Stimulated activated CD8-positive, alpha-beta memory T cell treated with anti-CD3 and anti-CD28 coated beads, Interleukin-15, amount 100 ng/mL, for 48 hours (primary cell): Measurements from ENCODE around the gene ATP1B3.
"Not testable (repeated sequence)": the region's sequence is repeated elsewhere in the genome, so short reads cannot be mapped to it uniquely, and the experiment has no call there.

Source experiments
- DNase-seq, 2 donors: peaks; one replicate each; pipeline ENCODE4 v3.0.0-alpha.2; 2020; ENCODE audit warnings: low read depth in 2 of 2

The ATP1B3 gene

DNA sequence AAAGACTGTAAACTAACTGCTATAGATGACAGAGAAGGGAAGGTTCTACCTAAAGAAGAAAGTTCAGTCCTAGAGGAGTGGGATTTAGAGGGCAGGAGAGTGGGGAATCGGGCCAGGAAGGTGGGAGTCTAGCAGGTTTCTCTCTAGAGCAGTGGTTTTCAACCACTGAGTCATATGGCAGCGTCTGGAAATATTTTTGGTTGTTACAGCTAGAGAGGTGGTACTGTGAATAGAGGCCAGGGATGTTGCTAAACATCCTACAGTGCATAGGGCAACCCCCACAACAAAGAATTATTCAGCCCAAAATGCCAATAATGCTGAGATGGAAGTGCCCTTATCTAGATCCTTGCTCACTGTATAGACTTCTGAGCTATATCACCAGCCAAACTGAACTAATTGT is 28.7 kb downstream of the ATP1B3 start:
- no peak for DNase-seq

DNA sequence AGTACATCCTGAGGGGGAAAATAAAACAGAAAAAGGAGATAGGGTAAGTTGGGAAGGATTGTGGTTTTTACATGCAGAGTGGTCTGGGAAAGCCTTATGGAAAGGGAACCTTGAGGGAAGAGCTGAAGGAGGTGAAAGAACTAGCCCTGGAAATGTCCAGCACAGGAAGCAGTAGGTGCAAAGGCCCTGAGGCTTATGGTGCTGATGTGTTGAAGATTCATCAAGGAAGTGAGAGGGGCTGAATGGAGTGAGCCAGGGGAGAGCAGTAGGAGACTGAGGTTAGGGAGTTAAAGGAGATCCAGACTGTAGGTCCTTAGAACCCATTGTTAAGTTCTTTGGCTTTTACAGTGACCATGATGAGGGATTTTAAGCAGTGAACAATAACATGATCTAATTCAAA is 33.0 kb downstream of the ATP1B3 start:
- no peak for DNase-seq

DNA sequence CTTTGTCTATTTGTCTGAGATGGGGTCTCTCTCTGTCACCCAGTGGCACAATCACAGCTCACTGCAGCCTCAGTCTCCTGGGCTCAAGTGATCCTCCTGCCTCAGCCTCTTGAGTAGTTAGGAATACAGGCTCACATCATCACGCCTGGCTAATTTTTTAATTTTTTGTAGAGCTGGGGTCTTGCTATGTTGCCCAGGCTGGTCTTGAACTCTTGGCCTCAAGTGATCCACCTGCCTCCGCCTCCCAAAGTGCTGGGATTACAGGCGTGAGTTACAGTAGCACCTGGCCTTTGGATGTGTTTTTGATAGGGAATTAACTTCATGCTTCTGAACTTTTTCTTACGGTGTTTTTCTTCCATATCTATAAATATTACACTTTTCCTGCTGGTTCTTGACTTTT is 33.5 kb downstream of the ATP1B3 start:
- DNase-seq: not testable (repeated sequence)

GRCh38 chr3:141913150-141913811 is 36.8 kb downstream of the ATP1B3 start:
- no peak for DNase-seq

DNA sequence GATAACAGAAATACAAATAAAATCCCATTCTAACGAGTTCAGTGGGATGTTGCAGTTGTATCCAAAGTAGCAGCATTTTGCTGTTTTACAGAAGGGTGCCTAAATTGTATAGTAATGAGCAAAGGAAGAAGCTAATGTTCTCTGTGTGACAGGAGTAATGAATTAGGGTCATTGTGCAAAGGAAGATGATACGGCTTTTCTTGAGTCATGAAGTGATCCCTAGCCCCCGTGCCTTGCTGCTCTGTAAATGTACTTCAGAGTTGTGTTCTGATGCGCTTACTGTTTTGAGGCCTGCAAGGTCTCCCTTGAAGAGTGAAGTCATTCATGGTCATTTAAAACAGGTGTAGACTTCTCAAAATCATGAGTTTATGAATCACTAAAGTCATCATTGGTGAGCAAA is 37.9 kb downstream of the ATP1B3 start:
- DNase-seq: no peak

DNA sequence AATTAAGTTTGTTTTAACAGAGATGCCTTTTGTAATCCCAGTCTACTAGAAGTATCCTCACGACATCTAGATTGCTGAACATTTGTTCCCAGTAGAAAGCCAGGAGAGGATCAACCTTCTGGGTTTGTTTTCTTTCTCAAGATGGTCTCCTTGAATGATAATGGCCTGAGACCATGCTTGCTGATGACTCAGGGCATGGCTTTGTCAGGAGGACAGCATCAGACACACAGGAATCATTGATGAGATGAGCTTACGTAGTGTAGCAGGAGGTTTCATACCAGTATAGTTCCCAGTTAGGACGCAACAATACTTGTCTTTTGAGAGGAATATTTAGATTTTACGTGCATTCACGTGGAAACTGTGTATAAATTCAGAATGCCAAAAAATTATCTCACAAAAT is 38.6 kb downstream of the ATP1B3 start:
- DNase-seq: no peak

- no peak for DNase-seq
Measured at GRCh38 chr3:141915766-141916165, 39.3 kb downstream of the ATP1B3 start.

GRCh38 chr3:141920701-141921100 is 44.3 kb downstream of the ATP1B3 start:
- no peak for DNase-seq

- no peak for DNase-seq
Measured at GRCh38 chr3:141921316-141921715, 44.9 kb downstream of the ATP1B3 start.

DNA sequence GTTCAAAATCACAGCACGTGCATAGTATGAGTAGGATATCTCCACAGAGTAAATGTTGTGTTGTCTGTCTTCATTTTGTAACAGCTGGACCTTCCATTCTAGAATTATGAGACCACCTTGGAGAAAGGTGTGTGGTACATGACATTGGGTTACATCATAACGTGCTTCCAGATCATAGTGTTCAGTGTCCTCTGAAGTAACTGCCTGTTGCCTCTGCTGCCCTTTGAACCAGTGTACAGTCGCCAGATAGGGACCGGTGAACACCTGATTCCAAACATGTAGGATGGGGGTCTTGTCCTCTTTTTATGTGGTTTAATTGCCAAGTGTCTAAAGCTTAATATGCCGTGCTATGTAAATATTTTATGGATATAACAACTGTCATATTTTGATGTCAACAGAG is 49.2 kb downstream of the ATP1B3 start:
- not testable (repeated sequence) for DNase-seq

DNA sequence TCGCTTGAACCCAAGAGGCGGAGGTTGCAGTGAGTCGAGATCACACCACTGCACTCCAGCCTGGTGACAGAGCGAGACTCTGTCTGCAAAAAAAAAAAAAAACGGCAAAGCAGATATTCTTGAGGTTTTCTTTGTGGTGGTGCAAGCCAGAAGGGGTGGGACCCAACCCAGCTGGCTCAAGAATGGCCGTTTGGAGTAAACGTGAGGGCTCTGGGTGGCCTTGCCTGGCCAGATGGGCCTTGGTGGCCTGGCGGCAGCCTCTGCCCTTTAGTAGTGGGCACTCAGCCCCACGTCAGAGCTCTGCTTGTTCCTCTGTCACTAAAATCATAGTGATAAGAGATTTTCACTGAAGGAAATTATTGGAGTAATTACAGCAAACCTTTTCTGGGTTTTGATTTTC is 50.5 kb downstream of the ATP1B3 start:
- no peak for DNase-seq

GRCh38 chr3:141928631-141929270 is 52.3 kb downstream of the ATP1B3 start:
- DNase-seq: no peak

GRCh38 chr3:141929341-141929995 is 53.0 kb downstream of the ATP1B3 start:
- DNase-seq: no peak

DNA sequence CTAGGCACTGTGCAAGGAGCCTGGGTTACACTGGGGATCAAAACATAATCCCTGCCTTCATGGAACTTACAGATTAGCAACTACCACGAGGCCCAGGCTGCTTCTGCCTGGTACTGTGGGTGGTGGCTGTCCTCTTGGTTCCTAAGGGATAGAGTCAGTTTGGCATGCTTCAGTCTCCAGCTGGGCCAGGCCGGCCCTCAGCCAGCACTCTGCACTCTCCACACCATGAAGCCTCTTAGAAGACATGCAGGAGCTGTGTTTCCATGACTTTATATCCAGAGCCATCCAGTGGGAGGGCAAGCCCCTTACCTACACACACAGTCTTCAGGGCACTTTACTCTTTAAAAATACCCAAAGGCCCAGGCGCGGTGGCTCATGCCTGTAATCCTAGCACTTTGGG is 54.4 kb downstream of the ATP1B3 start:
- DNase-seq: no peak

GRCh38 chr3:141933421-141934300 is 57.2 kb downstream of the ATP1B3 start:
- no peak for DNase-seq

DNA sequence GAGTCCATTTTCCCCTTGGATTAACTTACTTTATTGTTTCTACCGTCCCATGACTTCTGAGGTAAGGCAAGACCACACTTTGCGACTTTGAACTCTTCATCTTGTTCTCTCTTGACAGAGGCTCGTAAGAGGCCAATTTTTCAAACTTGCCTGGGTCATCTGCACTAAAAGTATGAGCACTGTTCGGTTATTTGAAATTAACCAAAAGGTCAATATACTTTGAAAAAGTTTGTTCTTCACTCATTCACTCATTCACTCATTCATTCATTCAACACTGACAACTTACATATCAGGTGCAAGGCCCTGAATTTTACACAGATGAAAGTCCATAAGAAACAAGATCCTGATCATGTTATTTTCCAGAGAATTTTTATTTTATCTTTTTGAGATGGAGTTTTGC is 57.9 kb downstream of the ATP1B3 start:
- no peak for DNase-seq

DNA sequence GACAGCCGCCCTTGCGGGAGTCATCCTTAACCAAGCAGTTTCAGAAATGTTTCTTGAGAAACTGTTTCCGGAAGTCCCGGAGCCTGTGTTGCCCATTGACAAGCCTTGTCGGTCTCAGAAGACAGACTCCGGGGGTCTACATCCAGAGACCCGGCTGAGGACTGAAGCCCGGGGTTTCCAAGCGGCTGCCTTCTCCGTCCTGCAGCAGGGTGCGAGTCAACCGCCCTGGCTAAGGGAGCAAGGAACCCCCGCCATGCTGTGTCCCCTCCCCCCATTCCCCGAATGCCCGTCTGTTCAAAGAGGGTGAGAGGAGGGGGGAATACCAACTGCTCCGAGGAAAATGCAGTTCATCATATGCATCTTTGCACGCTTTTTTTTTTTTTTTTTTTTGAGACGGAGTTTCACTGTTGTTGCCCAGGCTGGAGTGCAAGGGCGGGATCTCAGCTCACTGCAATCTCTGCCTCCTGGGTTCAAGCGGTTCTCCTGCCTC is 61.6 kb downstream of the ATP1B3 start:
- no peak for DNase-seq

GRCh38 chr3:141939759-141940158 is 63.3 kb downstream of the ATP1B3 start:
- DNase-seq: no peak

DNA sequence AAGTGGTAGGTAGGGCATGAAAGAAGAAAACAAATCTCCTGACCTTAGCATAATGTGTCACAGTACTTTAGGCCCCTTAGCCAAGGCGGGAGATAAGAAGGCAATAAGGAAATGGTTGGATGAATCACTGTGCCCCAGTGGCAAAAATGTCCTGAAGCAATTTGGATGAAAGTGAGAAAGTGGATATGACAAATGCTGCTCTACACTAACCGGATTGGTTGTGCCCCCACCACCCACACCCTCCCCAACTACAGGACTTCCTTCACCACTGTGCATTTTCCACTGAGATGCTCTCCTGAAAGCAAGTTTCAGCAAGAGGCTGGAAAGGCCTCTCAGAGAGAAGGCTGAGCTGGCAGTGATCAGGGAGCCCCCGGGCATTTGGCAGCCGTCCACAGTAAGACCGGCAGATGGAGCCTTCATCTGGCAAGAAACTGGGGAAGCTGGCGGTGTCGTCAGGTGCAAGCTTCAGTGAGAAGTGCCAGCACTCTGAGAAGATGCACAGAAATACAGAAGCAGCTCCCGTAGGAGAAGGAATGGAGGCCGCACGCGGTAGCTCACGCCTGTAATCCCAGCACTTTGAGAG is 63.8 kb downstream of the ATP1B3 start:
- DNase-seq: peak; percentile 45 to 68

DNA sequence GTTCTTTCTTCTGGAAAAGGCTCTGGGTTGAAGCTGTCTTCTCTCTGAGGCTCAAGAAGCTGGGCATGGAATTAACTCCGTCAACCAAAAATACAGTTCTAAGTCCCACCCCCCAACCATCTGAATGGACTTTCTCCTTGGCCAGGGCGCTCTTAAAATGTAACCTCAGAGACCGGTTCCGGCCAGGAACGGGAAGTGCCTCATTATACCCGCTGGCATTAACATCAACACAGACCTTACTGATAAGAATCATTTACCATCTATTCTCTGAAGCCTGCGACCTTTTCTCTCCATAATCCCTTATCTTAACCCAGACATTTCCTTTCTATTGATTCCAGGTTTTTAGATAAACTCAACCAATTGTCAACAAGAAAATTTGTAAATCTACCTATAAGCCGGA is 64.7 kb downstream of the ATP1B3 start:
- no peak for DNase-seq

DNA sequence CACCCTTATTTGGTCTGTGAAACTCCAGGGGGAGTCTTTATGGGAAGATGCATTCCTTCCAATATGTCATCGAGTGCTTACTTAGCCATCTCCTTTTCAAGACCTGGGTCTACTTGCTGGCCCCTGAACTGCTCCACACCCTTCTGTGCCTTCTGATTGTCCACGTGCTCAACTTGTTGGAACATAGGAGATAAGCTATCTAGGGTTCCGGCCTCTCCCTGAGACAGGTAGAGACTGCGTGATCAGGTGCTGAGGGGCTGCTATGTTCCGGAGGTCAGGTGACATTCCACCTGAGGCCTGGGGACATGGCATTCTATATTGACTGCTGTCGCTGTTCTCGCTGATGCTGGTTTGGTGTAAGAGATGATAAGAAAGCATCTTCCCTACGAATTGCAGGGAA is 65.6 kb downstream of the ATP1B3 start:
- DNase-seq: no peak
